ENCODE results near the gene ADAMTSL2.

GRCh38 chr9:133615186-133615585, 80.7 kb downstream of the ADAMTSL2 start:
- TF ChIP-seq ISL1 (CRISPR knock-in tag; IDR thresholded peaks at IDR 0.05) (no peak), SNAI2 (CRISPR knock-in tag; IDR thresholded peaks at IDR 0.05) (no peak), BACH2 (CRISPR knock-in tag; IDR thresholded peaks at IDR 0.05; ENCODE audit: borderline replicate concordance) (no peak), POU6F1 (CRISPR knock-in tag; IDR thresholded peaks at IDR 0.05; ENCODE audit: borderline replicate concordance, low read depth) (no peak), ZFP30 (CRISPR knock-in tag; IDR thresholded peaks at IDR 0.05) (no peak), ZC3H10 (CRISPR knock-in tag; IDR thresholded peaks at IDR 0.05) (no peak), ESRRG (CRISPR knock-in tag; IDR thresholded peaks at IDR 0.05) (no peak), ARNTL (CRISPR knock-in tag; IDR thresholded peaks at IDR 0.05; ENCODE audit: borderline replicate concordance, low read depth) (no peak), PPARA (CRISPR knock-in tag; IDR thresholded peaks at IDR 0.05; ENCODE audit: borderline replicate concordance) (no peak), RARB (CRISPR knock-in tag; IDR thresholded peaks at IDR 0.05) (no peak), CSRNP3 (CRISPR knock-in tag; IDR thresholded peaks at IDR 0.05) (no peak), ZFP3 (CRISPR knock-in tag; IDR thresholded peaks at IDR 0.05) (no peak), TCF4 (CRISPR knock-in tag; IDR thresholded peaks at IDR 0.05; ENCODE audit: borderline replicate concordance) (no peak)
